PC-9 (cell line): ENCODE measurements around the gene NCR3LG1. TPM values are rescaled to one million over a fixed set of nuclear protein-coding genes. Genes with fewer than 3 reads are reported as not detected.

ENCODE experiments used
- BruUV-seq: library from RNA; stranded (reverse); fragments of 400-500 nt; replicated peaks from 2 replicates; lab custom pipeline; 2021; lab: Mats Ljungman, UMichigan
- CTCF ChIA-PET: fragments of 300-600 bp; sonication (Branson Sonifier 250); formaldehyde crosslinking; loops from one replicate; lab custom pipeline; 2022; ENCODE audit warnings: antibody characterized with exemption; lab: Charles Lee
- POLR2A ChIA-PET: fragments of 300-600 bp; sonication (Branson Sonifier 250); formaldehyde crosslinking; loops from one replicate; lab custom pipeline; 2022; ENCODE audit warnings: antibody characterized with exemption; ENCODE audit not compliant: unreplicated experiment; lab: Charles Lee
- DNase-seq, 2 experiments: peaks; one replicate each; pipeline versions ENCODE4 v3.0.0 to v3.0.0-alpha.2; 2015 to 2022; ENCODE audit warnings: mixed read lengths in 1 of 2
- H2AFZ ChIP-seq: fragments of 200-600 bp; sonication (generic); 2 replicates; pipeline ENCODE4 v1.8.1; 2017; ENCODE audit warnings: antibody characterized with exemption
- H3F3A ChIP-seq: fragments of 200-600 bp; sonication (generic); 2 replicates; pipeline ENCODE4 v1.8.1; 2017; ENCODE audit warnings: antibody characterized with exemption, mild to moderate bottlenecking, low read depth; ENCODE audit not compliant: insufficient read depth
- H3K27ac ChIP-seq: fragments of 200-600 bp; sonication (generic); 2 replicates; pipeline ENCODE4 v1.6.1; 2016; ENCODE audit warnings: mixed run types
- H3K27me3 ChIP-seq: fragments of 200-600 bp; sonication (generic); 2 replicates; pipeline ENCODE4 v1.6.1; 2016; ENCODE audit warnings: low read depth, mixed run types; ENCODE audit not compliant: insufficient read depth
- H3K36me3 ChIP-seq: fragments of 200-600 bp; sonication (generic); 2 replicates; pipeline ENCODE4 v1.6.1; 2016; ENCODE audit warnings: low read depth, mixed run types
- H3K4me1 ChIP-seq: fragments of 200-600 bp; sonication (generic); replicated peaks from 2 replicates; pipeline ENCODE4 v1.6.1; 2016; ENCODE audit warnings: mixed run types; ENCODE audit not compliant: insufficient read depth
- H3K4me2 ChIP-seq: fragments of 200-600 bp; sonication (generic); 2 replicates; pipeline ENCODE4 v1.6.1; 2017; ENCODE audit warnings: mixed run types
- H3K4me3 ChIP-seq: fragments of 200-600 bp; sonication (generic); 2 replicates; pipeline ENCODE4 v1.6.1; 2016; ENCODE audit warnings: mixed run types
- H3K79me2 ChIP-seq: fragments of 200-600 bp; sonication (generic); 2 replicates; pipeline ENCODE4 v1.6.1; 2017; ENCODE audit warnings: low read depth, mixed run types
- H3K9me2 ChIP-seq: fragments of 200-600 bp; sonication (generic); 2 replicates; pipeline ENCODE4 v1.8.1; 2017; ENCODE audit warnings: mild to moderate bottlenecking; ENCODE audit not compliant: insufficient read depth
- H3K9me3 ChIP-seq: fragments of 200-600 bp; sonication (generic); 2 replicates; pipeline ENCODE4 v1.8.1; 2016; ENCODE audit warnings: low read depth; ENCODE audit not compliant: insufficient read depth
- H4K20me1 ChIP-seq: fragments of 200-600 bp; sonication (generic); 2 replicates; pipeline ENCODE4 v1.8.1; 2017; ENCODE audit not compliant: insufficient read depth
- EZH2 ChIP-seq: fragments of 200-600 bp; sonication (generic); IDR thresholded peaks from 2 replicates; pipeline ENCODE4 v1.8.0; 2017; ENCODE audit warnings: antibody characterized with exemption, low read depth
- intact Hi-C: fragments of 100-400 bp; cut with micrococcal nuclease; formaldehyde crosslinking; loops from one replicate; pipeline ENCODE4 v1.10.0; 2022; ENCODE audit not compliant: unreplicated experiment
- total RNA-seq: library from RNA; stranded (reverse); gene quantifications from 2 replicates; pipeline ENCODE4 v1.2.3, GENCODE V29; 2021
- TF ChIP-seq, protein P1 (sequence below): fragments of 200-600 bp; sonication (generic); conservative IDR thresholded peaks from 2 replicates; pipeline ENCODE4 v1.6.1; 2017; ENCODE audit warnings: mixed run types, antibody characterized with exemption, mild to moderate bottlenecking, moderate library complexity

The NCR3LG1 gene
- total RNA-seq, 1 experiment from 2014 or later: 0.33 TPM

GRCh38 chr11:17399236-17399635 lies 47.6 kb downstream of the NCR3LG1 start:
- intact Hi-C loops: no loop called here
- Histone ChIP-seq H3K9me3 (no peaks in the 10 kb centered on the region), H3K27me3 (peaks cover 25% of the 10 kb centered on the region; the same call in 1 of the 2 replicates), H3K9me2 (no peaks in the 10 kb centered on the region), H3K4me2 (no peak overlapping the region), H4K20me1 (no peaks in the 10 kb centered on the region), H3K4me1 (peaks cover 2% of the 10 kb centered on the region), H2AFZ (no peak overlapping the region), H3K36me3 (no peaks in the 10 kb centered on the region), H3K79me2 (no peaks in the 10 kb centered on the region), H3F3A (no peaks in the 10 kb centered on the region), H3K27ac (no peak overlapping the region), H3K4me3 (no peak overlapping the region)
- ChIA-PET CTCF (no interaction called here), POLR2A (no interaction called here)
- TF ChIP-seq, protein P1, sequence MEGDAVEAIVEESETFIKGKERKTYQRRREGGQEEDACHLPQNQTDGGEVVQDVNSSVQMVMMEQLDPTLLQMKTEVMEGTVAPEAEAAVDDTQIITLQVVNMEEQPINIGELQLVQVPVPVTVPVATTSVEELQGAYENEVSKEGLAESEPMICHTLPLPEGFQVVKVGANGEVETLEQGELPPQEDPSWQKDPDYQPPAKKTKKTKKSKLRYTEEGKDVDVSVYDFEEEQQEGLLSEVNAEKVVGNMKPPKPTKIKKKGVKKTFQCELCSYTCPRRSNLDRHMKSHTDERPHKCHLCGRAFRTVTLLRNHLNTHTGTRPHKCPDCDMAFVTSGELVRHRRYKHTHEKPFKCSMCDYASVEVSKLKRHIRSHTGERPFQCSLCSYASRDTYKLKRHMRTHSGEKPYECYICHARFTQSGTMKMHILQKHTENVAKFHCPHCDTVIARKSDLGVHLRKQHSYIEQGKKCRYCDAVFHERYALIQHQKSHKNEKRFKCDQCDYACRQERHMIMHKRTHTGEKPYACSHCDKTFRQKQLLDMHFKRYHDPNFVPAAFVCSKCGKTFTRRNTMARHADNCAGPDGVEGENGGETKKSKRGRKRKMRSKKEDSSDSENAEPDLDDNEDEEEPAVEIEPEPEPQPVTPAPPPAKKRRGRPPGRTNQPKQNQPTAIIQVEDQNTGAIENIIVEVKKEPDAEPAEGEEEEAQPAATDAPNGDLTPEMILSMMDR: no peak
- no peak for TF ChIP-seq EZH2
- no peak for DNase-seq
- BruUV-seq: no TSS peak

- Histone ChIP-seq H3K79me2 (no peaks in the 10 kb centered on the region), H3K4me3 (no peak overlapping the region), H3K36me3 (no peaks in the 10 kb centered on the region), H3K4me2 (no peak overlapping the region), H3K9me2 (no peaks in the 10 kb centered on the region), H4K20me1 (no peaks in the 10 kb centered on the region), H3K9me3 (no peaks in the 10 kb centered on the region), H3F3A (no peaks in the 10 kb centered on the region), H3K27ac (no peak overlapping the region), H2AFZ (no peak overlapping the region), H3K4me1 (peaks cover 5% of the 10 kb centered on the region), H3K27me3 (peaks cover 15% of the 10 kb centered on the region; the same call in 1 of the 2 replicates)
- ChIA-PET POLR2A (interaction anchor here (0.5 kb wide), 1 partner anchor 31 kb away, joined by 3 read pairs; no protein-coding TSS in a partner anchor), CTCF (no interaction called here)
- no peak for TF ChIP-seq EZH2
- TF ChIP-seq, protein P1: no peak
- DNase-seq: no peak
- intact Hi-C loops: no loop called here
- no TSS peak for BruUV-seq
These were observed 48.6 kb downstream of the NCR3LG1 start for GRCh38 chr11:17400048-17400775.

GRCh38 chr11:17401316-17401715 lies 49.7 kb downstream of the NCR3LG1 start:
- no peak for DNase-seq
- ChIA-PET POLR2A (no interaction called here), CTCF (no interaction called here)
- intact Hi-C loops: no loop called here
- H3K79me2 ChIP-seq: no peaks in the 10 kb centered on the region
- no peak overlapping the region for H3K4me3 ChIP-seq
- H3K4me2 ChIP-seq: no peak overlapping the region
- no peaks in the 10 kb centered on the region for H3K9me3 ChIP-seq
- H3K4me1 ChIP-seq: peaks cover 5% of the 10 kb centered on the region
- TF ChIP-seq, protein P1: no peak
- TF ChIP-seq EZH2: no peak
- no peaks in the 10 kb centered on the region for H3K9me2 ChIP-seq
- H3K27ac ChIP-seq: no peak overlapping the region
- no TSS peak for BruUV-seq
- no peaks in the 10 kb centered on the region for H4K20me1 ChIP-seq
- H3F3A ChIP-seq: no peaks in the 10 kb centered on the region
- peaks cover 13% of the 10 kb centered on the region; the same call in 1 of the 2 replicates for H3K27me3 ChIP-seq
- no peak overlapping the region for H2AFZ ChIP-seq
- no peaks in the 10 kb centered on the region for H3K36me3 ChIP-seq
